Natural killer cell (primary cell): ENCODE data around the gene DZIP1L. TPM values are rescaled to one million over a fixed set of nuclear protein-coding genes. Genes with fewer than 3 reads are reported as not detected.

Experiments used
- ATAC-seq, 3 donors: fragments of 150-1000 bp in 2 of 3; fragments of 200-7000 bp in 1 of 3; cut with Tn5 transposase; 1 replicate in 1 of 3; 2 replicates in 2 of 3; pipeline ENCODE4 v1.10.0; 2021; ENCODE audit warnings: mild to moderate bottlenecking in 2 of 3, moderate library complexity in 2 of 3
- DNase-seq, 2 donors: peaks; one replicate each; pipeline versions ENCODE4 v3.0.0 to v3.0.0-alpha.2; 2013 to 2021; ENCODE audit warnings: mixed read lengths in 1 of 2
- H3K27ac ChIP-seq: one replicate; pipeline ENCODE4 v1.5.1; 2013; ENCODE audit warnings: mild to moderate bottlenecking, low read length
- H3K27me3 ChIP-seq: one replicate; pipeline ENCODE4 v1.6.1; 2013; ENCODE audit warnings: low read length; ENCODE audit not compliant: control insufficient read depth, insufficient read depth
- H3K36me3 ChIP-seq: one replicate; pipeline ENCODE4 v1.6.1; 2013; ENCODE audit warnings: low read length; ENCODE audit not compliant: control insufficient read depth, insufficient read depth
- H3K4me1 ChIP-seq: one replicate; pipeline ENCODE4 v1.6.1; 2013; ENCODE audit warnings: low read length; ENCODE audit not compliant: control insufficient read depth, insufficient read depth
- H3K4me3 ChIP-seq: one replicate; pipeline ENCODE4 v1.5.1; 2013; ENCODE audit warnings: low read length
- H3K9me3 ChIP-seq: one replicate; pipeline ENCODE4 v1.6.1; 2013; ENCODE audit warnings: low read length; ENCODE audit not compliant: control insufficient read depth, insufficient read depth
- H3K27ac Mint-ChIP-seq, 2 donors: one replicate each; pipeline ENCODE4 v1.8.0; 2022; ENCODE audit warnings: mild to moderate bottlenecking in 2 of 2, mixed read lengths in 2 of 2, moderate library complexity in 1 of 2
- H3K27me3 Mint-ChIP-seq, 2 donors: one replicate each; pipeline ENCODE4 v1.8.0; 2022; ENCODE audit warnings: low read depth in 2 of 2, mixed read lengths in 2 of 2
- H3K36me3 Mint-ChIP-seq: one replicate; pipeline ENCODE4 v1.8.0; 2022; ENCODE audit warnings: mixed read lengths
- H3K4me1 Mint-ChIP-seq, 2 donors: one replicate each; pipeline ENCODE4 v1.8.0; 2022; ENCODE audit warnings: mixed read lengths in 2 of 2
- H3K4me3 Mint-ChIP-seq: one replicate; pipeline ENCODE4 v1.8.0; 2022; ENCODE audit warnings: mild to moderate bottlenecking, moderate library complexity, mixed read lengths
- H3K9me3 Mint-ChIP-seq, 2 donors: one replicate each; pipeline ENCODE4 v1.8.0; 2022; ENCODE audit warnings: mixed read lengths in 2 of 2
- CTCF ChIP-seq: fragments of 200-600 bp; IDR thresholded peaks from one replicate; pipeline ENCODE4 v1.8.0; 2022; ENCODE audit warnings: antibody characterized with exemption
- WGBS: methylation state at CpG from one replicate; pipeline ENCODE4 v1.1.7; 2013; ENCODE audit warnings: missing lambda C conversion rate; ENCODE audit not compliant: insufficient coverage; 5-methylcytosine and 5-hydroxymethylcytosine counted together
- intact Hi-C: fragments of 100-400 bp; cut with micrococcal nuclease; formaldehyde crosslinking; loops from one replicate; pipeline ENCODE4 v1.14.2; 2022
- total RNA-seq, 4 donors: library from RNA; stranded (reverse); fragments of 120-200 nt in 1 of 4; gene quantifications; one replicate each; pipeline versions ENCODE4 v1.2.3 to v1.2.4, GENCODE V29; 2013 to 2022

The DZIP1L gene
- total RNA-seq, 3 donors from 2014 or later (not counting 1 experiment from before 2014, with no cell fraction given): not detected

GRCh38 chr3:138066383-138066782 is 49.0 kb downstream of the DZIP1L start:
- Mint-ChIP-seq H3K36me3 (no peaks in the 10 kb centered on the region), H3K27me3 (peaks cover 5 to 13% of the 10 kb centered on the region in 2 donors), H3K9me3 (no peaks in the 10 kb centered on the region), H3K4me1 (no peaks in the 10 kb centered on the region), H3K27ac (no peak overlapping the region), H3K4me3 (no peak overlapping the region)
- WGBS: 61% methylated on average over 8 of the region's 8 CpGs
- Histone ChIP-seq H3K9me3 (no peaks in the 10 kb centered on the region), H3K4me3 (no peak overlapping the region), H3K27me3 (no peaks in the 10 kb centered on the region), H3K27ac (no peak overlapping the region), H3K4me1 (no peaks in the 10 kb centered on the region), H3K36me3 (no peaks in the 10 kb centered on the region)
- ATAC-seq: no peak
- intact Hi-C loops: no loop called here
- DNase-seq: no peak
- TF ChIP-seq CTCF: no peak

GRCh38 chr3:138065949-138066348 is 49.5 kb downstream of the DZIP1L start:
- Mint-ChIP-seq H3K27me3 (peaks cover 5 to 13% of the 10 kb centered on the region in 2 donors), H3K4me1 (no peaks in the 10 kb centered on the region), H3K27ac (no peak overlapping the region), H3K9me3 (no peaks in the 10 kb centered on the region), H3K36me3 (no peaks in the 10 kb centered on the region), H3K4me3 (no peak overlapping the region)
- DNase-seq (no peak), ATAC-seq (no peak)
- H3K36me3 ChIP-seq: no peaks in the 10 kb centered on the region
- intact Hi-C loops: no loop called here
- no peaks in the 10 kb centered on the region for H3K4me1 ChIP-seq
- no peak overlapping the region for H3K4me3 ChIP-seq
- WGBS: 84% methylated on average over 2 of the region's 2 CpGs
- no peak overlapping the region for H3K27ac ChIP-seq
- TF ChIP-seq CTCF: no peak
- no peaks in the 10 kb centered on the region for H3K27me3 ChIP-seq
- no peaks in the 10 kb centered on the region for H3K9me3 ChIP-seq

GRCh38 chr3:138063416-138063815 is 52.0 kb downstream of the DZIP1L start:
- no peaks in the 10 kb centered on the region for H3K4me1 ChIP-seq
- Mint-ChIP-seq H3K36me3 (no peaks in the 10 kb centered on the region), H3K4me1 (no peaks in the 10 kb centered on the region), H3K27ac (no peak overlapping the region), H3K9me3 (no peaks in the 10 kb centered on the region), H3K27me3 (peaks cover under 1 to 2% of the 10 kb centered on the region in 2 donors), H3K4me3 (no peak overlapping the region)
- no peak for DNase-seq
- no peaks in the 10 kb centered on the region for H3K36me3 ChIP-seq
- H3K27me3 ChIP-seq: no peaks in the 10 kb centered on the region
- intact Hi-C loops: no loop called here
- H3K4me3 ChIP-seq: no peak overlapping the region
- no peaks in the 10 kb centered on the region for H3K9me3 ChIP-seq
- no peak for ATAC-seq
- no peak overlapping the region for H3K27ac ChIP-seq
- TF ChIP-seq CTCF: no peak
- 63% methylated on average over 4 of the region's 4 CpGs for WGBS

GRCh38 chr3:138062626-138063025 is 52.8 kb downstream of the DZIP1L start:
- WGBS: 89% methylated on average over 1 of the region's 1 CpG
- Histone ChIP-seq H3K27me3 (no peaks in the 10 kb centered on the region), H3K4me1 (no peaks in the 10 kb centered on the region), H3K27ac (no peak overlapping the region), H3K36me3 (no peaks in the 10 kb centered on the region), H3K4me3 (no peak overlapping the region), H3K9me3 (no peaks in the 10 kb centered on the region)
- ATAC-seq: no peak
- no peak for DNase-seq
- no peak overlapping the region for H3K4me3 Mint-ChIP-seq
- no peaks in the 10 kb centered on the region for H3K9me3 Mint-ChIP-seq
- peaks cover 0 to 4% of the 10 kb centered on the region in 2 donors for H3K27me3 Mint-ChIP-seq
- intact Hi-C loops: no loop called here
- H3K36me3 Mint-ChIP-seq: no peaks in the 10 kb centered on the region
- H3K4me1 Mint-ChIP-seq: no peaks in the 10 kb centered on the region
- TF ChIP-seq CTCF: no peak
- H3K27ac Mint-ChIP-seq: no peak overlapping the region
